WI38 (cell line): ENCODE data around the gene CDO1.
"Not testable (repeated sequence)": the region's sequence is repeated elsewhere in the genome, so short reads cannot be mapped to it uniquely, and the experiment has no call there.

ENCODE experiments used
- H3K4me3 ChIP-seq: 2 replicates; pipeline ENCODE4 v1.5.1; 2011; ENCODE audit warnings: low read depth, mild to moderate bottlenecking, control low read depth, low read length
- TF ChIP-seq, protein P1 (sequence below): IDR thresholded peaks from 2 replicates; pipeline ENCODE4 v1.5.1; 2012; ENCODE audit warnings: low read depth, mild to moderate bottlenecking, control low read depth, low read length

CDO1 gene

DNA sequence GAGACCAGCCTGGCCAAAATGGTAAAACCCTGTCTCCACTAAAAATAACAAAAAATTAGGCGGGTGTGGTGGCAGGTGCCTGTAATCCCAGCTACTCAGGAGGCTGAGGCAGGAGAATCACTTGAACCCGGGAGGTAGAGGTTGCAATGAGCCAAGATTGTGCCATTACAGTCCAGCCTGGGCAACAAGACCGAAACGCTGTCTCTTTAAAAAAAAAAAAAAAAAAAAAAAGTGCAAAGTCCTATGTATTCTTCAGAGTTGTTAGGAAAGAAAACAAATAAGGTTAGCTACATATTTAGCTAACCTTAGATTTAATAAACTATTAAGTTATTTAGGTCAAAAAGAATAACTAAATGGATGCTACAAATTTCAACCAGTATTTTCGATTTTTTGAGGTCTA lies 13.5 kb upstream of the CDO1 start:
- TF ChIP-seq, protein P1, sequence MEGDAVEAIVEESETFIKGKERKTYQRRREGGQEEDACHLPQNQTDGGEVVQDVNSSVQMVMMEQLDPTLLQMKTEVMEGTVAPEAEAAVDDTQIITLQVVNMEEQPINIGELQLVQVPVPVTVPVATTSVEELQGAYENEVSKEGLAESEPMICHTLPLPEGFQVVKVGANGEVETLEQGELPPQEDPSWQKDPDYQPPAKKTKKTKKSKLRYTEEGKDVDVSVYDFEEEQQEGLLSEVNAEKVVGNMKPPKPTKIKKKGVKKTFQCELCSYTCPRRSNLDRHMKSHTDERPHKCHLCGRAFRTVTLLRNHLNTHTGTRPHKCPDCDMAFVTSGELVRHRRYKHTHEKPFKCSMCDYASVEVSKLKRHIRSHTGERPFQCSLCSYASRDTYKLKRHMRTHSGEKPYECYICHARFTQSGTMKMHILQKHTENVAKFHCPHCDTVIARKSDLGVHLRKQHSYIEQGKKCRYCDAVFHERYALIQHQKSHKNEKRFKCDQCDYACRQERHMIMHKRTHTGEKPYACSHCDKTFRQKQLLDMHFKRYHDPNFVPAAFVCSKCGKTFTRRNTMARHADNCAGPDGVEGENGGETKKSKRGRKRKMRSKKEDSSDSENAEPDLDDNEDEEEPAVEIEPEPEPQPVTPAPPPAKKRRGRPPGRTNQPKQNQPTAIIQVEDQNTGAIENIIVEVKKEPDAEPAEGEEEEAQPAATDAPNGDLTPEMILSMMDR, result no peak
- no peak overlapping the region for H3K4me3 ChIP-seq

- TF ChIP-seq, protein P1, result no peak
- H3K4me3 ChIP-seq, result no peak overlapping the region
Observed at GRCh38 chr5:115825948-115826347, 9.5 kb upstream of the CDO1 start.

GRCh38 chr5:115824983-115825382 lies 8.5 kb upstream of the CDO1 start:
- H3K4me3 ChIP-seq, result not testable (repeated sequence)

DNA sequence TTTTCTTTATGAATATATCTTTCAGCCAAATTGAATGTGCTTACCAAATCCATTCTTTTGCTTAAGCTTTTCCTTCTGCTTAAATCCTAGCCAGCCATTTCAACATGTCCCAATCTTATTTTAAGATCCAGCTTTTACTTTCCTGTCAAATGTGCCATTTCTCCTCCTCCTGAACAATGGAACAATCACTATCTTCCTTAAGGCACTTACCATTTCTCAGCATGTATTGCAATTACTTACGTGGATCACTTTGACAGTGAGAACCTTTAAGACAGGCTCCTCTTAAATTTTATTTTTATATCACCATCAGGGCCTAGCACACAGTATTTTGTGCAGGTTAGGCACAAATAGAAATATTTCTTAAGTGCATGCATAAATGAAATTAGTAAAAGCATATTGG lies 4.4 kb upstream of the CDO1 start:
- no peak overlapping the region for H3K4me3 ChIP-seq
- TF ChIP-seq, protein P1, result no peak

DNA sequence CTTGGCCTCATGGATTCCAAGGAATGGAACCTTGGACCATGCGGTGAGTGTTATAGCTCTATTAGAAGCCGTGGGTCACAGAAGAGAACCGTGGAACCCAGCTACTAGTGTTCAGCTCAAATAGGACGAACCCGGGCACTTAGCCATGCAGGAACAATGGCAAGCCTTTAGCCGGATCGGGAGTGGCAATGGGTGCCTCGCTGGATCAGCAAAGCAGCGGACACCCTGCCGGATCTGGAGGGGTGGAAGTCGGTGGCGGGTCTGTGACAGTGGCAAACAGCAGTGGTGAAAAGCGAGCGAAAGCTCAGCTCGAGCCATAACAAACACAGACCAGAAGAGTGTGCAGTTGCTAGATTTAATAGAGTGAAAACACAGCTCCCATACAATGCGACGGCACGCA lies 2.4 kb upstream of the CDO1 start:
- TF ChIP-seq, protein P1, result no peak
- H3K4me3 ChIP-seq, result no peak overlapping the region

DNA sequence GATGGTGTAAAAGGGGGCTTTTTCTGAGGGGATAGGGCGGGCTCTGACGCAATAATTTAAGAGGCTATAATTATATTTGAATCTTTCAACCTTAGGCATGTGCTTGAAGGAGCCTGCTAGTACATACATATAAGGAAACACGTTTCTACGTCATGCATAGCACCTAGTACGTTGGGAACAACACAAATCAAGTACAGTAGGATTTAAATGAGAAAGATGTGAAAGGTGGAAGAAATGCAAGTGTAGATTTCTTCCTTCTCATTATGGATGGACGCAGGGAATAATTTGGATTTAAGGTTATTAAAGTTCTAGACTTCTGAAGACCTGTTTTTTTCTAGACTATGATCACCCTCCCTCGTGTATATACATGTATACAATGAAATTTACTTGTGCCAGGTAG lies 927 bp upstream of the CDO1 start:
- TF ChIP-seq, protein P1, result no peak
- no peak overlapping the region for H3K4me3 ChIP-seq

DNA sequence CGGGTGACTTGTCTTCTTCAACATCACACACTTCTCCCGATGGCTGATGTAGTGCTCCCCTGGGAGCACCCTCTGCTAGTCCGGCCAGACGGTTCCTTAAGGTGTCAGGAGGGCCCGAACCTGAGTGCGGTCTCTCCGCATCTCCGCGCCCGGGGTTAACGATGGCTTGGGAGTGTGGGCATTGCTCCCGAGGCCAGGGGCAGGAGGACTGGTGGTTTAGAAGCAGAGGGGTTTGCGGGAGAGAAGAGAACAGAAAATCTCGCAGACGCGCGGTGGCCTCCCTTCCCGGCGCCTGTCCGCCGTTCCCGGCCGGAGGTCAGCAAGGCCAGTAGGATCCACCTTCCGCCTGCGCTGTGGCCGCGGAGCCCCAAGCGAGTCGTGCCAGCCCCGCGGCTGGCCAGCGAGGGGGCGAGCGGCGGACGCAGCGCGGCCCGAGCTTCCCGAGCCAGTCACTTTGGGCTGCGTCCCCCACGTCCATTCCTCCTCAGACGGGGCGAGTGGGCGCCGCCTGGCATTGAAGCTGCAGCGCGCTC lies 700 bp downstream of the CDO1 start:
- TF ChIP-seq, protein P1, result no peak
- peak overlapping the region; percentile 58 for H3K4me3 ChIP-seq

DNA sequence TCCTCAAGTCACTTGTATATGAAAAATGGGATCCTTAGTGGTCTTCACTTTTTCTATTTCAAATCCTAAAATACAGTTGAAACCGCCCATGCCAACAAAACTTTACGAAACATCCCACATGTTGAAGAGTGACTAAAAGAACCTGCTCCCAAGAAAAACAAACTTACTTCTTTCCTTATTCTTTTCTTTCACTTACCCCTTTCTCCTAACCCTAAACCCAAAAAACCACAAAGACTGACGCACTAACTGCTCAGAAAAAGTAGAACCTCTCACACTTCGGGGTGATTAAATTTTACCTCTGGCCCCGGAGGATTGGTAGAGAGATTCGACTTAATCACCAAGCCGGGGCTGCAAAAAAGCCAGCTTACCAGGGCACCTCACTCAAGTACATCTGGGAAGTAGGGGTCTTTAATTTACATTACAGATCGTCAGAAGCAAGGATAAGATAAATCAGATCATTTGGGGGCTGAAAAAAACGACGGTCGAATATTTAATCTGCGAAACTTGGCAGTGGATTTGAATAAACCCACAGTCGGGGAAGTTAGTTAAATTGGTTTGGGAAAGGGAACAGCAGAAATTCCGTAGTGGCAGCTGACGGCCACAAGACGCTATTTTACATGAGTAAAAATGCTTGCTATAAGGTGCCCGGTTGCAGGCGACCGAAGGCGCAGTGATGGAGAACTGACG lies 1.3 kb downstream of the CDO1 start:
- H3K4me3 ChIP-seq, result no peak overlapping the region; the same call in 1 of the 2 replicates
- TF ChIP-seq, protein P1, result no peak
